HG03439 (cell line): ENCODE results near the gene AGAP2.
A peak's percentile ranks its signal among the peaks of the same experiment; 100 is the strongest.

Experiments
- ATAC-seq: cut with Tn5 transposase; IDR thresholded peaks from one replicate; pipeline ENCODE4 v1.9.1; 2021; ENCODE audit warnings: mild to moderate bottlenecking, moderate library complexity; ENCODE audit not compliant: unreplicated experiment

The AGAP2 gene

GRCh38 chr12:57767876-57768275 lies 29.3 kb upstream of the AGAP2 start:
- ATAC-seq: no peak

- ATAC-seq: no peak
Measured at GRCh38 chr12:57767305-57767698, 28.8 kb upstream of the AGAP2 start.

DNA sequence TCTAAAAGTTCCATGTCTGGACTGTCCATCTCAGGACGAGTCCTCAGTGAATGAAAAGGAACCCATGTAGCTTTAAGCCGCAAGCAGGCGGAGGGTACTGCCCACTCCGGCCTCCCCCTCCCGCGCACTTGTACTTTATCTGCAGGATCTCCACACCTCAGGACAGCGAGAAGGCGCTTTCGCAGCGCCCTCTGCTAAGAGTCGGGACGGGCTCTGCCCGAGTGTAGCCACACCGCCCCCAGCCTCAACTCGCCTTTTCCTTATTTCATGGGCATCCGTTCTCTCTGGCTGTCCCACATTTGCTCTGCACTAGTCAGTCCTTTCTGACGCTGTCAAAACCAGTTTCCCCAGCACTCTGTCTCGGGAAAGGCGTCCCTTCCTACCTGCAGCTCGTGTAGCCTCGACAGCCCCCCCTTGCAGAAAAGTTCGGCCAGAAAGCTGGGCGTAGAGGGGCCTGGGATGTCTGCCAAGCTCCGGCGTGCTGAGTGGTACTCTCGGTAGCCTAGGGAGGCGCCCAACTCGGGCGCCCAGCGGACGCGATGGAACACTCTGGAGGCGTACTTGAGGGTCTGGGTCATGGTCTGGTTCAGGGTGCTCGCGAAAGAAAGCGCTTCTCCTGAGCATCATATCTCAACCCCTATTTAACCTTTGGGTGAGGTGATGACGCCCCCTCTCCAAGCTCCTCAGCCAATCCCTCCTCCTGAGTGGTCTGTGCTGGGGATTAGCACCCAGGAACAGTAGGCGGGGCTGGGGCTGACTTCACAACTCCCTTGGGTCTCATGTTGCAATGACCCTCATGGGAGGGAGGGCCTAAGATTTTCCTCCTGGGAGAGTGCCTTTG lies 28.1 kb upstream of the AGAP2 start, which contains the start of gene CYP27B1:
Gene CYP27B1, minus strand, starts transcription at position 615 of the 841 bp plus-strand sequence. Its CDS starts 37 bp downstream, at position 578.
- ATAC-seq: no peak

GRCh38 chr12:57765698-57766463 lies 27.3 kb upstream of the AGAP2 start:
- ATAC-seq: no peak

- ATAC-seq: peak; percentile 63
Measured at GRCh38 chr12:57765003-57765697, 26.6 kb upstream of the AGAP2 start.

DNA sequence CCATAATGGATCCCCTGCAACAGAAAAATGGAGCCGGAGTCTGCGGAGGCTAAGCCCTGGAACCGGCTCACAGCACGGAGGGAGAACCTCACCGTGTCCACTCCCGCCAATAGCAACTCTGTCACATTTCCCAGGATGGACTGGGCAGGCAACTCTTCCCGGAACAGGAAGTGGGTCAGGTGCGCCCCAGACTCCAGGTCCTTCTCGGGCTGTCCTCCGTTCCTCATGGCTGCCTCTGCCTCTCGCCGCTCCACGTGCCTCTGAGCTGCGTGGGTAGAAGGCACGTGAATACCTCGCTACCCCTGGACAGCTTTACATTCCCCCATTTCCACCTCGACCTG lies 26.1 kb upstream of the AGAP2 start:
- peak; percentile 5 for ATAC-seq

- no peak for ATAC-seq
Measured at GRCh38 chr12:57763881-57764661, 25.5 kb upstream of the AGAP2 start.

GRCh38 chr12:57762463-57762862 lies 23.9 kb upstream of the AGAP2 start:
- ATAC-seq: no peak

DNA sequence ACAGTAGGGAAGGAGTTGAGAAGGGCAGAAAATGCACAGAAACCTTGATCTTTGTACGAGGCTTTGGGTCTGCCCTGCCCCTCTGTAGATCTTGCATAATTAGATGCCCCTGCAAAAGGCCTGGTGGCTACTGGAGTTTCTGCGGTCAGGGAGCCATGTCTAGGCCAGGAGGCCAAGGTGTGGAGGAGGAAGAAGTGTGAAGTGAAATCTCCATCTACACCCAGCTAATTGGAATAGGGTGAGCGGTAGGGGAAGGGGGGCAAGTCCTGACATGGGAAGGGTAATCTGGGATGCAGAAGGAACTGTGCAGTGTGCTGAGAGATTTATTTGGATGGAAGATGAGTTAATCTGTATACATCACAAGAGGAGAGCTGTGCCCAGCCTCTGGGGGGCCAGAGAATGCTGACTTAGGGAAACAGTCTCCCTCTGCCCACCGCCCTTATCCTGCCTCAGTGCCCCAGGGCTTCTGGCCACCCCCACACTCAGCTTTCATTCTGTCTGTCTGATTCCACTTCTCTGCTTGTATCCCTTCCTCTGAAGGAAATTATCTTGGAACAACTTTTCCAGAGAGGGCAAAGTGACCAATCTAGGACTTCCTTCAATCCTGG lies 23.0 kb upstream of the AGAP2 start:
- ATAC-seq: no peak

GRCh38 chr12:57760347-57760982 lies 21.9 kb upstream of the AGAP2 start:
- ATAC-seq: no peak

DNA sequence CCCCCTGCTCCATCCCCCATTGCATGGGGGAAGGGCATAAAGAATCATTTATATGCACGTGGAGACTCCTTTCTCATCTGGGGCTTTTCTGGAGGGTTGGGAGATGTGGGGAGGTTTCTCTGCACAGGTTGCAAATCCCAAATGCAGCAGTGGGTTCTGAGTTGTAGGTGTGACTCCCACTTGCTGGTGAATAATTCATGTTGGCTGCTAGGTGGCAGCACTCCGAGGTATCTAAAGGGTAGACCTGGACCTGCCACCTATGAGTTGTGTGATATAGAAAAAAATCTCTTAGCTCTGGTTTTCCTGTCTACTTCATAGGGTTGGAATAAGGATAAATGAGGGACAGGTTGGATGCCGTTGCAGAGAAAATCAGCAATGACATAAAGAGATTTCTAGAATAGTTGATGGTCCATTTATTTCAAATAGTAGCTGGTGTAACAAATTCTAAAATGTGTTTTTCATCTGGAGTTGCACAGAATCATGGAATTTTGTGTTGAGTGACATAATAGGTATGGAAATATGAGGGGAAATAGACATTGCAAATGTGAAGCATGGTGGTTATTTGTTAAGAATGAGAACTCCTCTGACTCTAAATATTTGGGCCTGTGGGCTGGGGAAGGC lies 20.9 kb upstream of the AGAP2 start:
- no peak for ATAC-seq

DNA sequence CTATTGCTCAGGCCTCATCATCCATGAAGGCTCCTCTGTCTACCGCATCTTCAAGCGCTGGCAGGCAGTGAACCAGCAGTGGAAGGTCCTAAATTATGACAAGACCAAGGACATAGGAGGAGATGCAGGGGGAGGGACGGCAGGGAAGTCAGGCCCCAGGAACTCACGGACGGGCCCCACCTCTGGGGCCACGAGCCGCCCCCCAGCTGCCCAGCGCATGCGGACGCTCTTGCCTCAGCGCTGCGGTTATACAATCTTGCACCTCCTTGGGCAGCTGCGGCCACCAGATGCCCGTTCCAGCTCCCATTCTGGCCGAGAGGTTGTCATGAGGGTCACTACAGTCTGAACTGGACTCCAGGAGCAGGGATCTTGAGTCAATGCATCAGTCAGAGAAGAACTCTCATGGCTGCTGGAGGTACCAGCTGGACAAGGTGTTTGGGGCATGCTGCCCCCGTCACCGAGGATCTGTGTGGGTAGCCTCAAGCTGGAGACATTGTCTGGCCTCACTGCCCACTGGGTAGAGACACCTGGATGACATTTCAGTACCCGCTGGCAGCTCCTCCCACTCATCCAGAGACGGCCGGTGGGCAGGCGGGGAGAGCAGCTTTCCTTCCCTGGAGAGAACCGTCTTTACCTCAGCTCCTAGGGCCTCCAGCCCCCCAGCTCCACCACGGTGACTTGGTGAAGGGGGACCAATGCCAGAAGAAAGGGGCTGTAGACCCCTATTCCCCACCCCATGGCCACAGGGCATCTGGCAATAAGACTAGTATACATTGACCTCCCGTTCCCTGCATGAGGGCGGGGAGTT lies 20.2 kb upstream of the AGAP2 start:
- no peak for ATAC-seq

- ATAC-seq: no peak
Measured at GRCh38 chr12:57757771-57758170, 19.2 kb upstream of the AGAP2 start.

- ATAC-seq: no peak
Measured at GRCh38 chr12:57756406-57757341, 18.1 kb upstream of the AGAP2 start.

DNA sequence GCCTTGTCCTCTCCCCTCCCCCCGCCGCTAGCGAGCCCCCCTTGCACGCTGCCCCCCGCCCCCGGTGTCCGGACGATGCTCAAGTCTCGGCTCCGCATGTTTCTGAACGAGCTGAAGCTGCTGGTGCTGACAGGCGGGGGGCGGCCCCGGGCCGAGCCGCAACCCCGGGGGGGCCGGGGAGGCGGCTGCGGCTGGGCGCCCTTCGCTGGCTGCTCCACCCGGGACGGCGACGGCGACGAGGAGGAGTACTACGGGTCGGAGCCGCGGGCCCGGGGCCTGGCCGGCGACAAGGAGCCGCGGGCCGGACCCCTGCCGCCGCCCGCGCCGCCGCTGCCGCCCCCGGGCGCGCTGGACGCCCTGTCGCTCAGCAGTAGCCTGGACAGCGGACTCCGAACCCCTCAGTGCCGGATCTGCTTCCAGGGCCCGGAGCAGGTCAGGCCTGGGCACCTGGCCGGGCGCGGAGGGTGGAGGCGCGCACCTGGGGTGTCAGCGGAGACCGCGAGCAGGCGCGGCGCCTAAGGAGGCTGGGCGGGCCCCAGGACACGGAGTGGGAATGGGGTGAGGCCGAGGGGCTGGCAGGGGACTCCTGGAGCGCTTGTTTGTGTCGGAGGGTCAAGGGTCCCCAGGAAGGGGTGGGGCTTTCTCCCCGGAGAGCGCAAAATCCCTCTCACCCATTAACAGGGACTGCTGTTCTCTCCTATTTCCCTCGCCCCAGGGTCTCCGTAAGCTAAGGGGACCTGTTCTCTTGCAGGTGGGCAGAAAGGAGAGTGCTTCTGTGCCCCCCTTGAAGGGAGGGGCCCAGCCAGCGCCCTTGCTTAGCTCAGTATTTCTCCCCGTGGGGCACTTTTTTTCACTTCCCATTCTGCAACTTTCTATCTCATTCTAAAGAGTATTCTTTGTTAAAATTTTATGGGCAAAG lies 17.2 kb upstream of the AGAP2 start:
- ATAC-seq: no peak

GRCh38 chr12:57755194-57755453 lies 16.6 kb upstream of the AGAP2 start:
- ATAC-seq: no peak
